Measurements from ENCODE around the gene RASIP1.

RASIP1 gene

GRCh38 chr19:48676887-48677286 lies 63.5 kb downstream of the RASIP1 start:
- H3K9me3 ChIP-seq = no peaks in the 10 kb centered on the region
- no peak overlapping the region for H3K4me3 ChIP-seq (ENCODE audit: low read depth, low read length)
- TF ChIP-seq CTCF (IDR thresholded peaks at IDR 0.05; ENCODE audit: low read depth, low read length) = no peak
- H3K27me3 ChIP-seq = no peaks in the 10 kb centered on the region
- no peak for DNase-seq
- H3K4me1 ChIP-seq = peaks cover 4% of the 10 kb centered on the region; the same call in 1 of the 2 replicates
- no peaks in the 10 kb centered on the region for H3K36me3 ChIP-seq

GRCh38 chr19:48676487-48676886 lies 63.9 kb downstream of the RASIP1 start:
- H3K27me3 ChIP-seq = no peaks in the 10 kb centered on the region
- peaks cover 4% of the 10 kb centered on the region; the same call in 1 of the 2 replicates for H3K4me1 ChIP-seq
- no peaks in the 10 kb centered on the region for H3K36me3 ChIP-seq
- no peak for TF ChIP-seq CTCF (IDR thresholded peaks at IDR 0.05; ENCODE audit: low read depth, low read length)
- H3K9me3 ChIP-seq = no peaks in the 10 kb centered on the region
- no peak for DNase-seq
- H3K4me3 ChIP-seq (ENCODE audit: low read depth, low read length) = no peak overlapping the region

DNA sequence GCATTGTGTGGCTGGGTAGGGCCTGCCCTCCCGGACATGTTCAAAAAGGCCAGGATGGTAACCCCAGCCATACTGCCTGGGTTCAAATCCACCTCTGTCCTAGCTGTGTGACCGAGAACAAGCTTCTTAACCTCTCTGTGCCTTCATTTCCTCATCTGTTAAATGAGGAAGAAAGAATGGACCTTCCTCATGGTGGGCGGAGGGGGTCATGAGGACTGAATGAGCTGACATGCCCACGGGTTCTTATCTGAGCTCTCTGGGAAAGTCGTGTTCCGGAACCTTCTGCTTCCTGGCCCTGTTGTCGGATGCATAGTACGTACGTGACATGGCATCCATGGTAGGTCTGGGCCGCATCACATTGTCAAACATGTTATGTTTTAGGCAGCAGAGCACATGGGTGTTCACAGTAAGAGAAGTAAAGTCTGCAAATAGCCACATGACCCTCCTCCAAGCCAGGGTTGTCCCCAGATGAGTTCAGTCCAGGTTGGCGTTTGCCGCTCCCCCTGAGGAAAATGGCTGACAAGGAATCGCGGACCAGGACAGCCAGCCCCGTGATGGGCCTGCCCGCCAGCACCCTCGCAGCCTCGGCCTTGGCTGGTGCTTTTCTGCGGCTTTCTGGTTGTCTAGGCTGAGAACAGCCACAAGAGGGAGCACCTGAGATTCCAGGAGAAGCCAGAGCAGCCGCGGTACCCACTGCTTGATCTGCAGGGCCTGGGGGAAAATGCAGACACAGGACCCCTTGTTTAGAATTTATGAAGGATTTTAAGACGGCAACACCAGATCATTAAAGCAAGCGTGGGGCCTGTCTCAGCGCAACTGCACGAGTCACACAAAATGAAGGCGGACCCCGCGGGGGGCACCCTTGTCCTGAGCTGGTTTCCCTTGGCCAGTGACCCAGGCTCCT lies 65.2 kb downstream of the RASIP1 start:
- DNase-seq = peak; percentile 90
- H3K4me1 ChIP-seq = peaks cover 4% of the 10 kb centered on the region; the same call in 1 of the 2 replicates
- no peaks in the 10 kb centered on the region for H3K9me3 ChIP-seq
- TF ChIP-seq CTCF (IDR thresholded peaks at IDR 0.05; ENCODE audit: low read depth, low read length) = peak; percentile 92
- no peaks in the 10 kb centered on the region for H3K27me3 ChIP-seq
- no peak overlapping the region for H3K4me3 ChIP-seq (ENCODE audit: low read depth, low read length)
- no peaks in the 10 kb centered on the region for H3K36me3 ChIP-seq

- Histone ChIP-seq H3K4me3 (ENCODE audit: low read depth, low read length) (no peak overlapping the region), H3K9me3 (no peaks in the 10 kb centered on the region), H3K36me3 (no peaks in the 10 kb centered on the region), H3K27me3 (no peaks in the 10 kb centered on the region), H3K4me1 (peaks cover 4% of the 10 kb centered on the region; the same call in 1 of the 2 replicates)
- DNase-seq = no peak
- no peak for TF ChIP-seq CTCF (IDR thresholded peaks at IDR 0.05; ENCODE audit: low read depth, low read length)
Observed at GRCh38 chr19:48674216-48674809, 66.1 kb downstream of the RASIP1 start.

- H3K27me3 ChIP-seq = no peaks in the 10 kb centered on the region
- no peak for DNase-seq
- H3K9me3 ChIP-seq = no peaks in the 10 kb centered on the region
- no peak for TF ChIP-seq CTCF (IDR thresholded peaks at IDR 0.05; ENCODE audit: low read depth, low read length)
- H3K4me1 ChIP-seq = peaks cover 4% of the 10 kb centered on the region; the same call in 1 of the 2 replicates
- H3K4me3 ChIP-seq (ENCODE audit: low read depth, low read length) = no peak overlapping the region
- H3K36me3 ChIP-seq = no peaks in the 10 kb centered on the region
Observed at GRCh38 chr19:48673436-48674100, 66.8 kb downstream of the RASIP1 start.
